ENCODE data around the gene HDC. TPM values are rescaled to one million over a fixed set of nuclear protein-coding genes. Genes with fewer than 3 reads are reported as not detected.

Gene HDC, protein sequence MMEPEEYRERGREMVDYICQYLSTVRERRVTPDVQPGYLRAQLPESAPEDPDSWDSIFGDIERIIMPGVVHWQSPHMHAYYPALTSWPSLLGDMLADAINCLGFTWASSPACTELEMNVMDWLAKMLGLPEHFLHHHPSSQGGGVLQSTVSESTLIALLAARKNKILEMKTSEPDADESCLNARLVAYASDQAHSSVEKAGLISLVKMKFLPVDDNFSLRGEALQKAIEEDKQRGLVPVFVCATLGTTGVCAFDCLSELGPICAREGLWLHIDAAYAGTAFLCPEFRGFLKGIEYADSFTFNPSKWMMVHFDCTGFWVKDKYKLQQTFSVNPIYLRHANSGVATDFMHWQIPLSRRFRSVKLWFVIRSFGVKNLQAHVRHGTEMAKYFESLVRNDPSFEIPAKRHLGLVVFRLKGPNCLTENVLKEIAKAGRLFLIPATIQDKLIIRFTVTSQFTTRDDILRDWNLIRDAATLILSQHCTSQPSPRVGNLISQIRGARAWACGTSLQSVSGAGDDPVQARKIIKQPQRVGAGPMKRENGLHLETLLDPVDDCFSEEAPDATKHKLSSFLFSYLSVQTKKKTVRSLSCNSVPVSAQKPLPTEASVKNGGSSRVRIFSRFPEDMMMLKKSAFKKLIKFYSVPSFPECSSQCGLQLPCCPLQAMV
- polyA plus RNA-seq (2013, experiment 1 of 2), result not detected
- not detected for polyA plus RNA-seq (2013, experiment 2 of 2)

GRCh38 chr15:50265620-50266019 lies at the start of gene HDC:
TSS of gene HDC (minus strand) at chr15:50265726. CDS start at chr15:50265623, 103 bp downstream.
- Histone ChIP-seq H2AFZ (ENCODE audit: low read depth, low read length) (no peak within 1 kb of the TSS), H3K4me3 (ENCODE audit: insufficient read depth in 1 of 2, low read depth in 1 of 2, low read length in 2 of 2) (no peak within 1 kb of the TSS), H3K4ac (ENCODE audit: low read depth in 1 of 2, low read length in 2 of 2) (no peak within 1 kb of the TSS), H3K18ac (ENCODE audit: low read depth in 1 of 2, low read length in 2 of 2) (no peak within 1 kb of the TSS), H4K8ac (ENCODE audit: low read length) (no peak within 1 kb of the TSS), H2BK15ac (ENCODE audit: low read depth, poor library complexity, severe bottlenecking) (no peak within 1 kb of the TSS), H3K79me1 (replicated peaks; ENCODE audit: low read length, poor library complexity, severe bottlenecking) (no peaks in the 10 kb centered on the region), H3K9ac (ENCODE audit: low read length) (no peak within 1 kb of the TSS), H4K91ac (ENCODE audit: low read length) (no peak within 1 kb of the TSS), H2AK5ac (ENCODE audit: low read length, severe bottlenecking) (no peak within 1 kb of the TSS), H2BK120ac (ENCODE audit: low read depth, low read length) (no peak within 1 kb of the TSS), H3K14ac (ENCODE audit: low read length in 2 of 2) (no peak within 1 kb of the TSS), H3K27ac (ENCODE audit: low read length, poor library complexity, severe bottlenecking) (no peak within 1 kb of the TSS), H3K9me3 (ENCODE audit: control insufficient read depth, low read length) (no peaks in the 10 kb centered on the region), H3K27me3 (ENCODE audit: control insufficient read depth in 1 of 2, insufficient read depth in 1 of 2, low read length in 2 of 2) (peaks cover 12 to 30% of the 10 kb centered on the region in 2 experiments), H3K4me1 (ENCODE audit: control insufficient read depth, insufficient read depth, low read depth, low read length) (no peaks in the 10 kb centered on the region), H3K36me3 (ENCODE audit: control insufficient read depth in 1 of 2, insufficient read depth in 2 of 2, low read depth in 1 of 2, low read length in 2 of 2) (no peaks in the 10 kb centered on the region), H3K23ac (ENCODE audit: low read length in 2 of 2) (no peak within 1 kb of the TSS), H2BK5ac (ENCODE audit: low read depth, low read length, poor library complexity, severe bottlenecking) (no peak within 1 kb of the TSS), H2BK12ac (ENCODE audit: low read length in 2 of 2) (no peak within 1 kb of the TSS), H3K4me2 (ENCODE audit: low read length, poor library complexity, severe bottlenecking) (no peak within 1 kb of the TSS)
- WGBS, result 81% methylated on average over 9 of the region's 9 CpGs
- no peak for DNase-seq

DNA sequence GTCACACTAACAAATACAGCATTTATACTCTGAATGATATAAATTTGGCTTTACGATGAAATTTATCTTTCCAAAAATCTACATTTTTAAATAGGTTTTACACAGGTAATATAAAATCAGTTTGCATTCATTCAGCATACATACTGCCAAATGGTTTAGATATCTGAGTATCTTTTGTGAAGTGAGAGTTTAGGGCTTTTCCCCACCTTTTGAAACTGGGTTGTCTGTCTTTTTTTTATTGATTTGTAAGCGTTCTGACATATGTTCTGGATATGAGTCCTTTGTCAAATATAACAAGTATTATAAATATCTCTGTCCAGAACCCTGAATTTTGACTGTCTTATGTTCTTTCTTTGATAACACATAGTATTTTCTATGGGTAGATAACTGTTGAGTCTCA lies 47.1 kb upstream of the HDC start:
- Histone ChIP-seq H3K4me3 (ENCODE audit: insufficient read depth in 1 of 2, low read depth in 1 of 2, low read length in 2 of 2) (no peak overlapping the region), H3K4me1 (ENCODE audit: control insufficient read depth, insufficient read depth, low read depth, low read length) (no peaks in the 10 kb centered on the region), H3K14ac (ENCODE audit: low read length in 2 of 2) (no peak overlapping the region), H3K36me3 (ENCODE audit: control insufficient read depth in 1 of 2, insufficient read depth in 2 of 2, low read depth in 1 of 2, low read length in 2 of 2) (peaks cover 0 to 8% of the 10 kb centered on the region in 2 experiments), H3K18ac (ENCODE audit: low read depth in 1 of 2, low read length in 2 of 2) (no peak overlapping the region), H3K23ac (ENCODE audit: low read length in 2 of 2) (no peak overlapping the region), H2BK5ac (ENCODE audit: low read depth, low read length, poor library complexity, severe bottlenecking) (no peak overlapping the region), H4K8ac (ENCODE audit: low read length) (no peak overlapping the region), H3K4me2 (ENCODE audit: low read length, poor library complexity, severe bottlenecking) (no peak overlapping the region), H2AFZ (ENCODE audit: low read depth, low read length) (no peak overlapping the region), H3K27ac (ENCODE audit: low read length, poor library complexity, severe bottlenecking) (no peak overlapping the region), H3K9ac (ENCODE audit: low read length) (no peak overlapping the region), H2AK5ac (ENCODE audit: low read length, severe bottlenecking) (no peak overlapping the region), H3K4ac (ENCODE audit: low read depth in 1 of 2, low read length in 2 of 2) (no peak overlapping the region), H4K91ac (ENCODE audit: low read length) (no peak overlapping the region), H3K27me3 (ENCODE audit: control insufficient read depth in 1 of 2, insufficient read depth in 1 of 2, low read length in 2 of 2) (no peaks in the 10 kb centered on the region), H3K9me3 (ENCODE audit: control insufficient read depth, low read length) (peaks cover 9% of the 10 kb centered on the region), H2BK120ac (ENCODE audit: low read depth, low read length) (no peak overlapping the region), H2BK12ac (ENCODE audit: low read length in 2 of 2) (no peak overlapping the region), H2BK15ac (ENCODE audit: low read depth, poor library complexity, severe bottlenecking) (no peak overlapping the region), H3K79me1 (replicated peaks; ENCODE audit: low read length, poor library complexity, severe bottlenecking) (peaks cover 9% of the 10 kb centered on the region)
- no CpG with 5 or more reads among the region's 2 CpGs for WGBS
- no peak for DNase-seq

GRCh38 chr15:50307799-50308198 lies 42.3 kb upstream of the HDC start:
- no peak for DNase-seq

DNA sequence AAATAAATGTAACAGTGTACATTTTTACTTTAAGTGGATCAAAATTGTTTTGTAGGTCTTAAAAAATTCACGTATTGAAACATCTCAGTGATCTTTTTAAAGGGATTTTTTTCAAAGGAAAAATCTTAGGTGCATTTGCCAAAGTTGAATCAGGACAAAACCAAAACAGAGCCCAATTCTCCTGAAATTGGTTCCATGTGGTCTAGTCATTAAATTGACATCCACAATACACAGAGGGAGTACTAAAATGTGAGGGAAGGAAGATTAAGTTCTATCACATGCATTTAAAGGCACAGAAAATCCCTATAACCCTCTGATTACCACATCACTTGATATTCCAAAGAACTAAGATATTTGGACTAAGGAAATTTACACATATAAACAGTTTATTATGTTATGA lies 39.3 kb upstream of the HDC start:
- Histone ChIP-seq H3K23ac (ENCODE audit: low read length in 2 of 2) (no peak overlapping the region), H3K27me3 (ENCODE audit: control insufficient read depth in 1 of 2, insufficient read depth in 1 of 2, low read length in 2 of 2) (no peaks in the 10 kb centered on the region), H4K91ac (ENCODE audit: low read length) (no peak overlapping the region), H3K14ac (ENCODE audit: low read length in 2 of 2) (no peak overlapping the region), H3K4me3 (ENCODE audit: insufficient read depth in 1 of 2, low read depth in 1 of 2, low read length in 2 of 2) (no peak overlapping the region), H2BK15ac (ENCODE audit: low read depth, poor library complexity, severe bottlenecking) (no peak overlapping the region), H2BK120ac (ENCODE audit: low read depth, low read length) (no peak overlapping the region), H3K9me3 (ENCODE audit: control insufficient read depth, low read length) (peaks cover 17% of the 10 kb centered on the region), H3K4me1 (ENCODE audit: control insufficient read depth, insufficient read depth, low read depth, low read length) (no peaks in the 10 kb centered on the region), H3K27ac (ENCODE audit: low read length, poor library complexity, severe bottlenecking) (no peak overlapping the region), H2AFZ (ENCODE audit: low read depth, low read length) (no peak overlapping the region), H3K79me1 (replicated peaks; ENCODE audit: low read length, poor library complexity, severe bottlenecking) (peaks cover 4% of the 10 kb centered on the region), H2AK5ac (ENCODE audit: low read length, severe bottlenecking) (no peak overlapping the region), H3K9ac (ENCODE audit: low read length) (peak overlapping the region; percentile 79), H4K8ac (ENCODE audit: low read length) (no peak overlapping the region), H3K18ac (ENCODE audit: low read depth in 1 of 2, low read length in 2 of 2) (no peak overlapping the region), H3K4me2 (ENCODE audit: low read length, poor library complexity, severe bottlenecking) (no peak overlapping the region), H2BK5ac (ENCODE audit: low read depth, low read length, poor library complexity, severe bottlenecking) (no peak overlapping the region), H3K4ac (ENCODE audit: low read depth in 1 of 2, low read length in 2 of 2) (no peak overlapping the region), H3K36me3 (ENCODE audit: control insufficient read depth in 1 of 2, insufficient read depth in 2 of 2, low read depth in 1 of 2, low read length in 2 of 2) (peaks cover 4 to 37% of the 10 kb centered on the region in 2 experiments), H2BK12ac (ENCODE audit: low read length in 2 of 2) (no peak overlapping the region)
- DNase-seq, result no peak
- WGBS, result 100% methylated on average over 1 of the region's 1 CpG

More at GRCh38 chr15:50307799-50308198, 42.3 kb upstream of the HDC start:
- Histone ChIP-seq H3K27me3 (ENCODE audit: control insufficient read depth in 1 of 2, insufficient read depth in 1 of 2, low read length in 2 of 2) (no peaks in the 10 kb centered on the region), H3K9me3 (ENCODE audit: control insufficient read depth, low read length) (peaks cover 17% of the 10 kb centered on the region), H2AK5ac (ENCODE audit: low read length, severe bottlenecking) (no peak overlapping the region), H2BK12ac (ENCODE audit: low read length in 2 of 2) (no peak overlapping the region), H3K36me3 (ENCODE audit: control insufficient read depth in 1 of 2, insufficient read depth in 2 of 2, low read depth in 1 of 2, low read length in 2 of 2) (peaks cover 3 to 16% of the 10 kb centered on the region in 2 experiments), H3K79me1 (replicated peaks; ENCODE audit: low read length, poor library complexity, severe bottlenecking) (peaks cover 4% of the 10 kb centered on the region), H4K8ac (ENCODE audit: low read length) (no peak overlapping the region), H3K23ac (ENCODE audit: low read length in 2 of 2) (no peak overlapping the region), H4K91ac (ENCODE audit: low read length) (no peak overlapping the region), H2BK15ac (ENCODE audit: low read depth, poor library complexity, severe bottlenecking) (no peak overlapping the region), H3K18ac (ENCODE audit: low read depth in 1 of 2, low read length in 2 of 2) (no peak overlapping the region), H2BK5ac (ENCODE audit: low read depth, low read length, poor library complexity, severe bottlenecking) (no peak overlapping the region), H3K4ac (ENCODE audit: low read depth in 1 of 2, low read length in 2 of 2) (no peak overlapping the region), H3K4me2 (ENCODE audit: low read length, poor library complexity, severe bottlenecking) (no peak overlapping the region), H2BK120ac (ENCODE audit: low read depth, low read length) (no peak overlapping the region), H3K4me3 (ENCODE audit: insufficient read depth in 1 of 2, low read depth in 1 of 2, low read length in 2 of 2) (no peak overlapping the region), H2AFZ (ENCODE audit: low read depth, low read length) (no peak overlapping the region), H3K4me1 (ENCODE audit: control insufficient read depth, insufficient read depth, low read depth, low read length) (no peaks in the 10 kb centered on the region), H3K9ac (ENCODE audit: low read length) (no peak overlapping the region), H3K27ac (ENCODE audit: low read length, poor library complexity, severe bottlenecking) (no peak overlapping the region), H3K14ac (ENCODE audit: low read length in 2 of 2) (no peak overlapping the region)

All from mesenchymal stem cell (in vitro differentiated cells and primary cell).